Measurements from ENCODE around the gene FBXL5.

FBXL5 gene, protein sequence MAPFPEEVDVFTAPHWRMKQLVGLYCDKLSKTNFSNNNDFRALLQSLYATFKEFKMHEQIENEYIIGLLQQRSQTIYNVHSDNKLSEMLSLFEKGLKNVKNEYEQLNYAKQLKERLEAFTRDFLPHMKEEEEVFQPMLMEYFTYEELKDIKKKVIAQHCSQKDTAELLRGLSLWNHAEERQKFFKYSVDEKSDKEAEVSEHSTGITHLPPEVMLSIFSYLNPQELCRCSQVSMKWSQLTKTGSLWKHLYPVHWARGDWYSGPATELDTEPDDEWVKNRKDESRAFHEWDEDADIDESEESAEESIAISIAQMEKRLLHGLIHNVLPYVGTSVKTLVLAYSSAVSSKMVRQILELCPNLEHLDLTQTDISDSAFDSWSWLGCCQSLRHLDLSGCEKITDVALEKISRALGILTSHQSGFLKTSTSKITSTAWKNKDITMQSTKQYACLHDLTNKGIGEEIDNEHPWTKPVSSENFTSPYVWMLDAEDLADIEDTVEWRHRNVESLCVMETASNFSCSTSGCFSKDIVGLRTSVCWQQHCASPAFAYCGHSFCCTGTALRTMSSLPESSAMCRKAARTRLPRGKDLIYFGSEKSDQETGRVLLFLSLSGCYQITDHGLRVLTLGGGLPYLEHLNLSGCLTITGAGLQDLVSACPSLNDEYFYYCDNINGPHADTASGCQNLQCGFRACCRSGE

DNA sequence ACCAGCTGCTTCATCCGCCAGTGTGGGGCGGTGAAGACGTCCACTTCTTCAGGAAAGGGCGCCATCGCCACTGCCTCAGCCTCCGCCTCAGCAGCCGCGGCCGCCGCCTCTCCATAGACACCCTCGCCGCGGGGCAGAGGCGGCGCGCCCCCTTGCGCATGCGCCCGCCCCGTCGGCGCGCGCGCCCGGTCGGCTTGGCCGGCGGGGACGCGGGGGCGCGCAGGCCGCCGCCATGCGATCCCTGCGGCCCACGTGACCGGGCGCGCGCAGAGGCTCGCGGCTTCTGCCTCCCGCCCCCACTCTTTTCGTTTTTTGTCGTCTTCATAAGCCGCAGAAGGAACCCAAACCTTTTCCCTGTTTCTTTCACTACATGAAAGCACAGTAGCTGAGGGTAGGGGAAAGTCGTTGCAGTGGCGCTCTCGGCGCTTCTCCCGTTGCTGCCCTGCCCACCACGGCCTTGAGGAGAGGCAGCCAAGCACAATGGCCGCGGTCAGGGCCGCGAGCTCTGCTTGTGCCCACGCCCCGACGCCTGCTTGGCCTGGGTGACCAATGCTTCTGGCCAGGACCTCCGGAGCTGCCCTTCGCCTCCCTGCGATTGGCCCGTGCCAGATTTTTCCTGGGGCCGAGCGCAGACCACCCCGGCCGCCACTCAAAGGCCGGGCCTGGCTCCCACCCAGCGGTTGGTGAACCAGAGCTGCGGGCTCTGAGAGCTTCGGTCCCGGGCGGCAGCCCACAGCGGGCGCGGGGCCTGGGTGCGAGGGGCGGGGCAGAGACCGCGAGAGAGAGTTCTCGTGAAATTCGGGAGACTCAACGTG lies at the start of gene FBXL5:
FBXL5 (minus strand) TSS at position 135 of the 815 bp plus-strand sequence; CDS start at position 65, 70 bp downstream.
- DNase-seq (ENCODE audit: low read depth in 2 of 2, low spot score in 1 of 2): peak; percentile 47 to 64

DNA sequence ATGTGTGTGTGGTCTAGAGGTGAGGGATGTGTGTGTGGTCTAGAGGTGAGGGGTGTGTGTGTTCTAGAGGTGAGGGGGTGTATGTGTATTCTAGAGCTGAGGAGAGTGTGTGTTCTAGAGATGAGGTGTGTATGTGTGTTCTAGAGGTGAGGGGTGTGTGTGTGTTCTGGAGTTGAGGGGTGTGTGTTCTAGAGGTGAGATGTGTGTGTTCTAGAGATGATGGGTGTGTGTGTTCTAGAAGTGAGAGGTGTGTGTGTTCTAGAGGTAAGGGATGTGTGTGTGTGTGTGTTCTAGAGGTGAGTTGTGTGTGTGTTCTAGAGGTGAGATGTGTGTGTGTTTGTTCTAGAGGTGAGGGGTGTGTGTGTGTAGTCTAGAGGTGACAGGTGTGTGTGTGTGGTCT lies 49.0 kb upstream of the FBXL5 start:
- DNase-seq (ENCODE audit: low read depth in 2 of 2, low spot score in 1 of 2): no peak

DNA sequence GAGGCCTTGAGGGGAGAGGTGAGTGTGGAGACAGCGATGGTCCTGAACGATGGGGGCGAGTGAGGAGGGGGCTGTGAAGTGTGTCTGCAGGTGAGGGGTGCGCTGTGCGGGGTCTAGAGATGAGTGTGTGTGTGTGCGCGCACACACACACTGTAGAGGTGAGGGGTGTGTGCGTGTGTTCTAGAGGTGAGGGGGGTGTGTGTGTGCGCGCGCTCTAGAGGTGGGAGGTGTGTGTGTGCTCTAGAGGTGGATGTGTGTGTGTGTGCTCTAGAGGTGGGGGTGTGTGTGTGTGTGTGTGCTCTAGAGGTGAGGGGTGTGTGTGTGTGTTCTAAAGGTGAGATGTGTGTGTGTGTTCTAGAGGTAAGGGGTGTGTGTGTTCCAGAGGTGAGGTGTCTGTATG lies 48.3 kb upstream of the FBXL5 start:
- DNase-seq (ENCODE audit: low read depth in 2 of 2, low spot score in 1 of 2): no peak

DNA sequence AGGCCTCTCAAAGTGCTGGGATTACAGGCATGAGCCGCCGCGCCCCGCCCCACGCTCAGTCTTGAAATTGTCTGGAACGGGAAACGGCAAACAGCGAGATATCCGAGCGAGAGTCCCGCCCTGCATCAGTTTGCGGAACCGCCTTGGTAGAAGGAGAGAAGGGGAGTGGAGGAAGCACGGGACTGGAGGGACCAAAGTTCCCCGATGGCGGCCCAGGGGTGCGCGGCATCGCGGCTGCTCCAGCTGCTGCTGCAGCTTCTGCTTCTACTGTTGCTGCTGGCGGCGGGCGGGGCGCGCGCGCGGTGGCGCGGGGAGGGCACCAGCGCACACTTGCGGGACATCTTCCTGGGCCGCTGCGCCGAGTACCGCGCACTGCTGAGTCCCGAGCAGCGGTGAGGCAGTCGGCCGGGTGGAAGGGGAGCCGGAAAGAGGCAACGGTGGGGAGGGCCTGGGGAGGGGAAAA lies 47.8 kb upstream of the FBXL5 start, which contains the start of gene BST1:
BST1 (plus strand) TSS at position 125 of the 463 bp plus-strand sequence; CDS start at position 205, 80 bp downstream.
- DNase-seq (ENCODE audit: low read depth in 2 of 2, low spot score in 1 of 2): no peak

DNA sequence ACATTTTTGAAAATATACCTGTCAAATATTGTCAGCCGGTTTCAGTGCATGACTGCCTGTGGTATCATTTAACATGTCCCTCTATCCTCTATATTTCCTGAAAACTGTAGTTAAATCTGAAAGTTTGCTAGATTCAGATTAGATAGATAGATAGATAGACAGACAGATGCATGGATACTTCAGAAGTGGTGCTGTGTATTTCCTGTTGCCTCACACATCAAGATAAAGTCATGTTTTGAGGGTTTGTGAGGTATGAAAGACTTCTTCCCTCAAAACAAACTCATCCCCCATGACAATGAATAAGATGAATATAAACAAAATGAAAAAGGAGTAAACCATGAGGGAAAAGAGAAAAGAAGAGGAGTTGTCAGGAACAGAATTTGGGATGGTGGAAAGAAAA lies 41.7 kb upstream of the FBXL5 start:
- no peak for DNase-seq (ENCODE audit: low read depth in 2 of 2, low spot score in 1 of 2)

DNA sequence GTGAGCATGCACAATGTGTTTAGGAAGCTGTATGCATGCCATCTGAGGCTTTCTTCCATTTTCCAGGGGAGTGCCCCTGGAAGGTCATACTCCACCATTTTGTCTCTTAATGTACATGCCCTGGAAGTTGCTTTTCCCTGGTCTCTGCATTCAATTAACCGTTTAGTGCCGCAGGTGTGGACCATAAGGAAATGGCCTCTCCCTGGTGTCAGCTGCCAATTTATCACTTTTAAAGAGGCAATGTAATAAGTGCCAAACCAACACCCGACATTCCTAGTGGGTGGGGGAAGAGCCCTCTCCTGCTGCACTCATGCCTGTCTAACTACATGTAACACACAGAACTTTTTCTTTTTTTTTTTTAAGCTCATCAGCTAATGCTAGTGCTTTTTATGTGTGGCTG lies 40.6 kb upstream of the FBXL5 start:
- no peak for DNase-seq (ENCODE audit: low read depth in 2 of 2, low spot score in 1 of 2)

DNA sequence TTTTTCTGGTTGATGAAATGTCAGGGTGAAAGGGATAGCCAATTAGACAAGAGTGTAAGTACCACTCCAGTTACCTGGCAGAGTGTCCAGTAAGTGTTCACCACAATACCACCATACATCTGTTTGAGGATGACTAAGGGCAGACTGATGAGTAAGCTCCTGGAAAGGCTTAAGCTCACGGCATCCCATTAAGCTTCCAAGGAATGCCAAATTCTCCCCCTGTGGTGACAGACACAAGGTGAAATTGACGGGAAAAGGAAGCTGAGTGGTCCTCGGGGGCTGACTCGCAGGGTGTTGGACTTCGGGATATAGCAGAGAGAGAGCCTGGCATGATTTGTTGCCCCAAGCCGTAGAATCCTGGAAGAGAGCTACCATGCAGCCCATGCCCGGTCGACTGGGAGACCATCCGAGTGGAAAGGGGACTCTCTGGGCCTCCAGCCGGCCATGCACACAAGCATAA lies 40.1 kb upstream of the FBXL5 start:
- DNase-seq (ENCODE audit: low read depth in 2 of 2, low spot score in 1 of 2): no peak

DNA sequence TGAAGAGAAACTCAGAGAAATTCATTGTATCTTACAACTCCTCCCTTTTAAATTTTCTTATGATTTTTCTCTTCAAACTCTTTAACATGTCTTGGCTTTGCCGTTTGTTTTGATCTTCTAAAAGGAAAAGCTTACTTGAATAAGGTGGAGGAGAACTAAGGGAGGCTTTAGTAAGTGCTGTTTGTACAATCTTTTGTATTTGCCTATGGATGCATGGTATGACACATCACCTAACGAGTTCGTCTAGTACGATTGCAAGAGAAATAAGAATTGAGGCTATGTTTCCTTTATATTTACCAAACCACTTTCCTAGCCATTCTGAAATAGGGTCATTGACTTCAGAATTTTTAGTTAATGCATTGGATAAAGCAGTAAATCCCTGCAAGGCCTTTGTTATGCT lies 39.3 kb upstream of the FBXL5 start:
- DNase-seq (ENCODE audit: low read depth in 2 of 2, low spot score in 1 of 2): no peak

DNA sequence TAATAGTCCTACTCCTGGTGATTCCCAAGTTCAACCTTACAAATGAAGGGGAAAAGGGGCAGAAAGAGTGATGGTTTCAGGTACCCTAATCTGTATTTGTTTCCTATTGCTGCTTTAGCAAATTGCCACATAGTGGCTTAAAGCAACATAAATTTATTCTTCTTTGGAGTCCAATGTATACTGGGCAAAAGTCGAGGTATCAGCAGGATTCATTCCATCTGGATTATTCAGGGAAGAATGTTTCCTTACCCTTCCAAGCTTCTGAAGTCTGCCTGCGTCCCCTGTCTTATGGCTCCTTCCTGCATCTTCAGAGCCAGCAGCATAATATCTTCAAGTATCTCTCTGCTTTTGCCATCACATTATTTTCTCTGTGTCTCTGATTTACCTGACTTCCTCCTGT lies 37.4 kb upstream of the FBXL5 start:
- no peak for DNase-seq (ENCODE audit: low read depth in 2 of 2, low spot score in 1 of 2)

DNA sequence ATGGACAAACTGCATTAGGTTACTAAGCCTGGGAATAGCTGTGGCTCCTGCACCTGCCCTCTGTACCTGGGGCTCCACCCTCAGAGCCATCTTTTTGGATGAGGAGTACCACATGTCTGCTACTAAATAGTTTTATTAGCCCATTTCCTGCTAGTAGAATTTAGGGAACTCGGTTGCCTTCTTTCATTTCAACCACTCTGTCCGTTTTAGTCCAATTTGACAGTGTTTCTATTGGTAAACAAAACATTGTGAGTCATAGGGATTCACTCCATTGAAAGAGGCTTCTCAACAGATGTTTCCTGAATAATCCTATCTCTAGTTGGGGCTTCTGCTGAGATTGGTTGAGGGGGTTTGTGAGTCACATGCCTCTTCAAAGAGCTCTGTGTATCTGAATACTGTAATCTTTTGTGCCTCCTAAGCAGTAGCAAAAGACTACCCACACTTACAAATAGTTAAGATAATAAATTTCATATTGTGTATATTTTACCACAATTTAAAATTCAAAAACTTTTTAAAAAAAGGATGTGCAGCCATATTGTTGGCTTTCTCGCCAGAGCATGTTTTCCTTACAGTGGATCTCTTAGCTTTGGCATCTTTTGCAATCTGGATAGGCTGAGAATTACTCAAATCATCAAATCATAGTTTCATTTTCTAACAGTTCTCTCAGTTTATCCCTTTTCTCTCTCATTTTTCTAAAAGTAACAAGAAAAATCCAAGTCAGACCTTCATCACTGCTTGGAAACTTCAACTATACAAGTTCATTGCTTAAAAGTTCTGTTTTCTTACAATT lies 36.4 kb upstream of the FBXL5 start:
- DNase-seq (ENCODE audit: low read depth in 2 of 2, low spot score in 1 of 2): no peak

DNA sequence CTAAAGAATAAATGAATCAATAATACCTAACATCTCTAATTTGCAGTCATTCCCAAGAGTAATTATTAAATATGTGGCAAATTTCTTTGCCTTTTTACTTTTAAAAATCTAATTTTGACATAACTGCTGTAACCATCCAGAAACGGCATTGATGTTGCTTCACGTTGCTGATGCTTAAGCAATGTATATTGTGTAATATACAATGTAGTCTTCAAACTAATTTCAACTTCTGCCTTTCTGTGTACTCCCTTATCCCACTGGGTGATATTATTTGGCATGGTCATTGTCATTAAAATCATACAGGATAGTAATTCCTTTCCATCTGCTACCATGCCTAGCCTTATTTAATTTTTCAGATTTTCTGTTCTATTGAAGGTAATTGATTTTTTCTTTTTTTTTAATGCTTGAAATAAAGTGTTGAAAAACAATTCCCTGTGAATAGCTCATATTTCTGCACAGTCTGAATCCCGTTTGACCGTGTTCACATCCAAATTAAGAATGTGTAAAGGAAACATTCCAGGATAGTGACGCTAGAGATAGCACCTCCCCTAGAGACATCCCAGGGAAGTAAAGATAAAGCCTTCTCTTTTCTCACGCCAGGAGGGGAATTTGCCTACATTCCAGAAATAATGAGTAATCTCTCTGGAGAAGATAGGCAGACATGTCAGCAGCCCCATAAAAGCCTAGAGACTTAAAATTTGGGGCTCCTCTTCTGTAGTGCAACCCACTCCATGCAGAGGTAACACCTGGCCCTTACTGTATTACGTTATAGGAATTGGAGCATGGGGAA lies 35.1 kb upstream of the FBXL5 start:
- DNase-seq (ENCODE audit: low read depth in 2 of 2, low spot score in 1 of 2): no peak

DNA sequence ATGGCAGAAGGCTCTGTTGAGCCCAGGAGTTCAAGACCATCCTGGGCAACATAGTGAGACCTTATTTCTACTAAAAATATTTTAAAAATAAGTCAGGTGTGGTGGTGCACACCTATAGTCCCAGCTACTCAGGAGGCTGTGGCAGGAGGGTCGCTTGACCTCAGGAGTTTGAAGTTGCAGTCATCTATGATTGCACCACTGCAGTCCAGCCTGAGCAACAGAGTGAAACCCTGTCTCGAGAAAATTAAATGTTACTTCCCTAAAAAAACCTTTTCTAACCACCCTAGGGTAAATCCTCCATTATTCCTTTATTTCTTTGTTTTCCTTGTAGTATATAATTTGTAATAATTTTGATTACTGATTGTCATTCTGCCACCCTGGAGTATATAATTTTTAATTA lies 34.4 kb upstream of the FBXL5 start:
- no peak for DNase-seq (ENCODE audit: low read depth in 2 of 2, low spot score in 1 of 2)

DNA sequence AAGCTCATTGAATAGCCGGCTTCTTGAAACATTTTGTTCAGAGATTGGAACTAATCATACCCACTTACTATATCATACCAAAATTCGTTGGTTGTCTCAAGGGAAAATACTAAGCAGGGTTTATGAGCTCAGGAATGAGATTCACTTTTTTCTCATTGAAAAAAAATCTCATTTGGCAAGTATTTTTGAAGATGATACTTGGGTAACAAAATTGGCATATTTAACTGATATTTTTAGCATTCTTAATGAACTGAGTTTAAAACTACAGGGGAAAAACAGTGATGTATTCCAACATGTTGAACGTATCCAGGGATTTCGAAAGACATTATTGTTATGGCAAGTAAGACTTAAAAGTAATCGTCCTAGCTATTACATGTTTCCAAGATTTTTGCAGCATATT lies 32.9 kb upstream of the FBXL5 start:
- DNase-seq (ENCODE audit: low read depth in 2 of 2, low spot score in 1 of 2): no peak

DNA sequence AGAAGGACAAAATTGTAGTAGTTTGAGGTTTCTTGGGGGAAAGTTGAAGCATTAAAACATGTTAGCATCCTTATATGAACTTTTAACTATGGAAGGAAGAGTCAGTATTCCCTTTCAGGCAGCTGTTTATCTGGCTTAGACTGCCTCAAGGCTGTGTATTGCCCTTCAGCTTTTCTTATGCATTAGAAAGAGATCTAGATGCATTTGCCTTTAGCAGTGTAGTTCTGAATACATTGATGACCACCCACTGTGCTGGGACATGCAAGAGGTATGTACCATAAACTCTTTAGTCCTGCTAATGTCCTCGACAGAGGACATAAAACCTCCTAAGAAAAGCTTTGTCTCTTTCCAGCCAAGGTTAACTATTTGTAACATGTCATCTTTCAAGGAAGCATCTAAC lies 29.3 kb upstream of the FBXL5 start:
- no peak for DNase-seq (ENCODE audit: low read depth in 2 of 2, low spot score in 1 of 2)

DNA sequence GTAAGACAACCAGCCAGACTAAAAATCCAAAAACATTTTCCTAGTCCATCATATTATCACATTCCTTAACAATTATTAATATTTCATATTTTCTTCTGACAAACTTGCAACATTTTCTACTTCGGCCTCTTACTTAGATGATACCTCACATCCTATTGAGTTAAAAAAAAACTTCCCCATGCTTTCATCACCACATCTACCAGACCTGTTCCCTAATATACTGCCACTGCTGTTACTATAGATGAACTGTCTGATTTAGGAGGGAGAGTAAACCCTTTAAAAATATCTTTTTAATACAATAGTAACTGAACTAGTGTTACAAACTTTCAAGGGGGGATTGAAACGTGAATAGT lies 28.0 kb upstream of the FBXL5 start:
- DNase-seq (ENCODE audit: low read depth in 2 of 2, low spot score in 1 of 2): no peak

DNA sequence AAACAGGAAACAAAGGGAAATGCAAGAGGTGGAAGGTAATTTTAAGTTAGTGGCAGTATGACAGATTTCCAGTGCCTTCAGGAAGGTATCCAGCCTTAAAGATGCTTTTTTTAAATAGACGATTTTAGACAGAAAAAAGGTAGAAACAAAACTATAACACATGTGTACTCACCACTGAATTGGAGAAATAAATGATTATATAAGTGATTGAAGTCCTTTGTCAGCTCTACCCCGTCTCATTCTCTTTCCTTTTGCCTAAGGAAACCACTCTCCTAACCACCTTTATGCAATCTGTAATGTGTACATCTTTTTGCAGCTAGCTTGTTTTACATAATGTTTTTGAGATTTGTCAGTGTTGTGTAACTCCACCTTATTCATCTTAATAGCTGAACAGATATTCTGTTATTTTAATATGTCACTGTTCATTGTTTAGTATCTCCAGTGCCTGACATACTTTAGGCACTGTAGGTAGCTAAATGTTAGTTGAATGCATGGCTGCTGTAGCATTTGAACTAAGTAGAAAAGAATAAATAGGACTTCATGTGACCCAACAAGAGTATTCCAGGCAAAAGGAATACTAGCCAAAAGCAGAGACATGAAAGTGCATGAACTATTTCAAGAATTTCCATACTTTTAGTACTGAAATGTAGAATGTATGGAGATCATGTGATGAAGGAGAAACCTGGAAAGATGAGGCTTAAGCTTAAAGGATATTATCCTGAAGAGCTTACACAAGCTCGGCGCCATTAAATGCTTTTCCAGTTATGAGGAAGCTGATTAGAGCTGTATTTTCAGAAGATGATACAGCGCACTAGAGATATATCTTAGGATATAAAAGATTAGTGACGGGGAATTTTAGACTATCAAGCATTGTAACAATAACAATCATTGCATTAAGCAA lies 27.3 kb upstream of the FBXL5 start:
- no peak for DNase-seq (ENCODE audit: low read depth in 2 of 2, low spot score in 1 of 2)

DNA sequence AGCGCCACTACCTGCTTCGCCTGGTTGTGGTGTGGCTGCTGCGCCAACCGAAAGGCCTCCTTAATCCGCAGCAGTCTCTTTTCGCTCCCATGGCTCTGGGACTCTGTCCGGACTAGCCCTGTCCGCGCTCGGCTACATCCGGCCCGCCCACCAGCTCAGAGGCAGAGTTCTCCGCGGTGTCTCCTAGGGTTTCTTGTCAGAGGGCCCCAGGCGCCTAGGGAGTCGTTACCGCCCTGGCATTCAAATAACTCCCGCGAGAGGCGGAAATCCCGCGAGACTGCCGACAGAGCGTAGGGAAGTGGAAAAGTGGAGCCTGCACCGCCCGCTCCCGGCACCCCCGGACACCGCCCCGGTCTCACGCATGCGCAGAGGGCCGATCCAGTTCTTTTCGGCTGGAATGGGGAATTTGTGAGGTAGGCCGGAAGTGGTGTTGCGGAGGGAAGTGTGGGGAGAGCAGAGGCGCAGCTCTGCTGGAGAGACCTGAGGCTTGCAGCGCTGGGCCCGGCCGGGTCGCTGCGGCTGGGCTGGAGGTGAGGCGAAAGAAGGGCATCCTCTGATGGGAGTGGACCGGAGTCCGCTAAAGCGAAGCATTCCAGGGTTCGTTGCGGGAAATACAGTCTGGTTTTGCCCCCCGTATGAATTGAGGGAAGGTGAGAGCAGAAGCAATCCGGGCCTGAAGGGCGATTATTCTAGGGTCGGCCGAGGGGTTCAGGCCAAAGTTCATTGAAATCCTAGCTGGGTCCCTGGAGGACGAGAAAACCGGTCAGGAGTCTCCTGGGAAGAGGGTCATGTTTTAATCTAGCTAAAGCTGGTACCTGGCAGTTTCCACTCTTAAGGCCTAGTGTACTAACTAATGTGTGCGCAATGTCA lies 26.4 kb upstream of the FBXL5 start, which contains the start of gene FAM200B:
FAM200B (plus strand) TSS at position 456 of the 870 bp plus-strand sequence. CDS start 5,151 bp downstream, outside the sequence.
- DNase-seq (ENCODE audit: low read depth in 2 of 2, low spot score in 1 of 2): peak; percentile 89 to 99

DNA sequence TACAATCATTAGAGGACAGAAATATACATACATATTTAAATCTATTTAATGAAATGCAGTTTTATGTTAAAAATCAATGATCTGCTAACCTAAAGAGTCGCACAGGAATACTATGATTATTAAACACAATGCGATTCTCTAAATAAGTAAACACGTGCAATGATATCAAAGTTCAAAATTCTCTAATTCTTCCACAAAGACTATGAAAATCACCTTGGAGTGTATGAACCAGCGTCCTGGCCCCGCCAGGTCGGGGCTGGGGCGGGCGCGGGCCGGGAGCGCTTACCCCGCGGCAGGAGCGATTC lies 25.9 kb upstream of the FBXL5 start:
- no peak for DNase-seq (ENCODE audit: low read depth in 2 of 2, low spot score in 1 of 2)

Measured in stimulated activated CD8-positive, alpha-beta memory T cell treated with anti-CD3 and anti-CD28 coated beads, Interleukin-4, amount 100 ng/mL, for 4 hours (primary cell).